Iris pigment epithelial cell (primary cell): ENCODE data around the gene ZNF805.
A peak's percentile ranks its signal among the peaks of the same experiment; 100 is the strongest.
"Not testable (repeated sequence)": the region's sequence is repeated elsewhere in the genome, so short reads cannot be mapped to it uniquely, and the experiment has no call there.

Experiments
- DNase-seq: peaks from one replicate; pipeline ENCODE4 v3.0.0-alpha.2; 2011; ENCODE audit warnings: low read depth

The ZNF805 gene

GRCh38 chr19:57240311-57241090 lies at the start of gene ZNF805:
Gene ZNF805 (plus strand): TSS chr19:57240632. CDS start chr19:57240892, 260 bp downstream.
- DNase-seq: peak; percentile 94

GRCh38 chr19:57191141-57192076 lies 49.0 kb upstream of the ZNF805 start, which contains the start of gene ZNF264:
Gene ZNF264 (plus strand): TSS chr19:57191500. CDS start chr19:57191914, 414 bp downstream.
- peak; percentile 93 for DNase-seq

DNA sequence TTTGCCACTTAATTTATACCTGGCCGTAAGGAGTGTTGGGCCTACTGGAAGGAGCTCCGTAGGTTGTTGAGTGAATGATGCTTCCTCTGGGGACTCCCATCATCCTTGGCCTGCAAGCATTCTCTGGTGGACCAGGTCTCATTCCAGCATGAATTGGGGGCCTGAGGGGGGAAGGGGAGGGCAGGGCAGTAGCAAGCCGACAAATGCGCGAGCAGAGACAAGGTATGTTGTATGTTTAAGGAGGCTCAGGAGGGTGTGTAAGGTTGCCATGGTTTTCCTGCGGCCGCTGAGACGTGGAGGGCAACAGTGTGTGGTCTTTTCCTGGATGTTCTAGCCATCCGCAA lies 48.4 kb upstream of the ZNF805 start:
- peak; percentile 29 for DNase-seq

DNA sequence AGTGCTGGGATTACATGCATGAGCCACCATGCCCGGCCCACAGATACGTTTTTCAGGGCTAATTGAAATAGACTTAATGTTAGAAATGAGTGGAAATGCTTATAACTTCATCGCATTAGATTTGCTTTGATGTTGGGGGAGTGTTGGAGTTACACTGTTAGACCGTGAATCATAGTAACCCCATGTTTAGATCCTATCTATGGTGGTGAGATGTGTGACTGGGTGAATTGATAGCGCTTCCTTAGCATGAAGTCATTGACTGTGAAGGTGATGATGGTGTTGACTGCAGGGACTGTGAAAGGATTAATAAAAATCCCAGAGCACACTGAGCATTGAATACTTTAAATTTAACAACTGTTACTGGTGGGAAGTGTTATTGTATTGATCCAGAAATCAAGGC lies 47.4 kb upstream of the ZNF805 start:
- DNase-seq: no peak

- DNase-seq: not testable (repeated sequence)
These were observed 42.6 kb upstream of the ZNF805 start for GRCh38 chr19:57197874-57198273.

GRCh38 chr19:57202160-57202559 lies 38.3 kb upstream of the ZNF805 start:
- DNase-seq: no peak

- DNase-seq: no peak
These were observed 30.1 kb upstream of the ZNF805 start for GRCh38 chr19:57210381-57210780.

DNA sequence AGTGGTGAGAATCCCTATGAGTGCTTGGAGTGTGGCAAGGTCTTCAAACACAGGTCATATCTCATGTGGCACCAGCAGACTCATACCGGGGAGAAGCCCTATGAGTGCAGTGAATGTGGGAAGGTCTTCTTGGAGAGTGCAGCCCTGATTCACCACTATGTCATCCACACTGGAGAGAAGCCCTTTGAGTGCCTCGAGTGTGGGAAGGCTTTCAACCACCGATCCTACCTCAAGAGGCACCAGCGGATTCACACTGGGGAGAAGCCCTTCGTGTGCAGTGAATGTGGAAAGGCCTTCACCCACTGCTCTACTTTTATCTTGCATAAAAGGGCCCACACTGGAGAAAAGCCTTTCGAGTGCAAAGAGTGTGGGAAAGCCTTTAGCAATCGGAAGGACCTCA lies 28.3 kb upstream of the ZNF805 start:
- DNase-seq: no peak

DNA sequence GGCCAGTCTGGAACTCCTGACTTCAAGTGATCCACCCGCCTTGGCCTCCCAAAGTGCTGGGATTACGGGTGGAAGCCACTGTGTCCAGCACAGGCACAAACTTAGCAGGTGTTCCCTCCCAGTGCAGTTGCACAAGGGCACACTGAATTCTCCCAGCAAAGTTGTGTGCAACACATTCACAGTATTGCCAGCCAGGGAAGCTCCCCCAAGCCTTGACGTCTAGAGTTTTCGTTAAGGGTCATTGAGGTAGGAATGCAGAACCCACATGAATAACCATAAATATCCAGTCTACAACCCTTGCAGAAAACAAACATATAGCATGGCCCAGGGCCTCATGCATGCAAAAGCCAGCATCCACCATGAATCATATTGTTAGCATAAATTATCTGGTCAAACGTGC lies 12.9 kb upstream of the ZNF805 start:
- no peak for DNase-seq

- DNase-seq: no peak
These were observed 8.7 kb upstream of the ZNF805 start for GRCh38 chr19:57231686-57232085.

DNA sequence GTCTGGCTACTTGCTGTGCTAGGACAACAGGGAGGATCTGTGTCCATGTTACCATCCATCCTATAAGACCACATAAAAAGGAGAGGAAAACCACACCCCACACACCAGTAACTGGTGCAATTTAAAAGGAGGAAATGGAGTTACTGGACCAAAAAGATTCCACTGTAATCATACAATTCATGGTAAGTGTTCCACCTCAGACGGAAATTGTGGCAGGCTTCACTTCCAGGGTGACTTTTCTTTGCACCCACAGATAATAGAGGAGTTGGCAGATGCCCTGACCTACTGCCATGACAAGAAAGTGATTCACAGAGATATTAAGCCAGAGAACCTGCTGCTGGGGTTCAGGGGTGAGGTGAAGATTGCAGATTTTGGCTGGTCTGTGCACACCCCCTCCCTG lies 7.2 kb upstream of the ZNF805 start:
- no peak for DNase-seq

DNA sequence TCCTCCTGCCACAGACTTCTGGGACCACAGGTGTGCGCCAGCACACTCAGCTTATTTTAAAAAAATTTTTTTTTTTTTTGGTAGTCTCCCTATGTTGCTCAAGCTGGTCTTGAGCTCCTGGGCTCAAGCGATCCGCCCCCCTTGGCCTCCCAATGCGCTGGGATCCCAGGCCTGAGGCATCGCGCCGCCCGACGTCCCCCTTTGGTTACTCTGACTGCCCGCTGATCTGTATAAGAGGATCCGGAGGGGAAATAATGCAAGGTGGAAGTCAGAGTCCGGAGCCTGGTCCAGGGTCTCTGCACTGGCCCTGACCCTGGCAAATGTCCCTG lies 486 bp upstream of the ZNF805 start:
- DNase-seq: peak; percentile 11

DNA sequence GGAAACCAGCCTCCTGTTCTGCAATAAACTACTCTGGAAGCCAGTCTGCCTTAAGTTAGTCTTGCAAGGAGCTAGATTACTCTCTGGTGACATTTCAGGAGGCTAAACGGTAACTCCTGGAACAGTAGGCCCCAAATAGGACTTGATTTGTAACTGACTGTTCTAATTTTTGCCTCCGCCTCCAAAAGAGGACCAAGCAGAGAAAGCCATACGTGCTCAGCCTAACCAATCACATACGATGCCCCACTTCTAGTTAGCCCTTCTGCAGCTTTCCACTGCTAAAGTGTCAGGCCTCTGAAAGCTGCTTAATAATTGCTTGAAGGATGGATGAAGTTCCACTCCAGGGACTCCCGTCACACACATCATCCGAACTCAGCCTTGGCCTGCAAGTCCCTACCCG lies 744 bp downstream of the ZNF805 start:
- peak; percentile 57 for DNase-seq

GRCh38 chr19:57242821-57243220 lies 2.4 kb downstream of the ZNF805 start:
- DNase-seq: no peak

DNA sequence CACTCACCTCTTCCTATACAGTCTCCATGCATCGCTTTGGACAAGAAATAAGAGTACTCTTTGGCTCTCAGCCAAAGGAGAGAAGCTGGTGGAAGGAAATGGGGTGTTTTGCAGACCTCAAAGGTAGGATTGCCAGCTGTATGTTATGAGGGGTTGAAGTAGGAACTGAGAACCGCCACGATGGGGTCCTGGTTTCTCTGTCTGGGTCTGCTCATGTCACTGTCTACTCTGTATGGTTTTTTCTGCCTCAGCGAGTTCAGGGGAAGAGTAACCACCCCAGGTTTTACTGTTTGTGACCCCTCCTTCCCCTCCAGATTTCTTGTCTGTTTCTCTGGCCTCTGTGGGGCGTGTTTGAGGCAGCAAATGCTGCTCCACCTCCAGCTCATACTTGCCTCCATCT lies 4.1 kb downstream of the ZNF805 start:
- no peak for DNase-seq

GRCh38 chr19:57245066-57245465 lies 4.6 kb downstream of the ZNF805 start:
- no peak for DNase-seq

DNA sequence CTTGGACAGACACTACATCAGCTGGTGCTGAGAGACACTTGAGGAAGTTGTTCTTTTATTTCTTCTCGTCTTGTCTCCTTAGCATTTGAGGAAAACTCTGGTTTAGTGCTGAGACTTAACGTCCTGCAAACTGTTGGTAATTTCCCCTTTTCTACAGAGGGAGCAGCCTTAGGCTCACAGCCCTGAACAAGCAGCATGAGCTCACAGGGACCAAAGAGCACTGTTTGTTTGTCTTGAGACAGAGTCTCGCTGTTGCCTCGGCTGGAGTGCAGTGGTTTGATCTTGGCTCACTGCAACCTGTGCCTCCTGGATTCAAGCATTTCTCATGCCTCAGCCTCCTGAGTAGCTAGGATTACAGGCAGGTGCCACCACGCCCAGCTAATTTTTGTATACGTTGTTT lies 5.5 kb downstream of the ZNF805 start:
- no peak for DNase-seq

DNA sequence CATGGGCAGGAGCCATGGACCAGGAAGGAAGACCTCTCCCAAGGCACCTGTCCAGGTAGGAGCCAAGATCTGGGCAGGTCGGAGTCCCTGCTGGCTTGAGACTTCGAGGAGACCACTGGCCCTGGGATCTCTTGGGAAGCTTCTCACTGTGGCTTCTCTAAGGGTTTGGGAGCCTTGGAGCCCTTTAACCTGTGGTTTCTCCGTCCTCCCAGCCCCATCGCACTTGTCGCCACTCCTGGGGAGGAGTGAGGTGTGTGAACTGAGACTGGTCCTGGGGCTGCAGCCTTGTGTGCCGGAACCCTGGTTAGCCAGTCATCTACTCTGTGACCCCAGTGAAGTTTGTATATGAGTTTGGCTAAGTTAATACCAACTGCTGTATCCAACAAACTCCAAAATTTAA lies 8.2 kb downstream of the ZNF805 start:
- DNase-seq: no peak

DNA sequence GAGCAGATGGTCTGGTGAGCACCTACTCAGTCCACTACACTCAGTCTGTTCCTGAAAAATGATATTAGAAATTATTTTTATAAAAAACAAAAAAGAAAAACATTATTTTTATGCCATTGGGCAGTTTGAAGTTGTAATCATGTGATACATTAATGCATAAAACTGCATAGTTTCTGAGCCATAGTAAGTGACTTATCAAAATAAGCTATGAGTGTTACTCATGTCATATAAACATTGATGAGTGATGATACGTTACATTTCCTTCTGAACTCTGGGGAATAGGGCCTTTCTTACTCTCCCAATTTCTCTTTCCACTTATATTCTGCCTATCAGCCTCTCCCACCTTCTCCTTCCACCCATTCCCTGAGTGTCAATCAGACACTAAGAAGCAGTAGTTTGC lies 8.9 kb downstream of the ZNF805 start:
- DNase-seq: peak; percentile 9

DNA sequence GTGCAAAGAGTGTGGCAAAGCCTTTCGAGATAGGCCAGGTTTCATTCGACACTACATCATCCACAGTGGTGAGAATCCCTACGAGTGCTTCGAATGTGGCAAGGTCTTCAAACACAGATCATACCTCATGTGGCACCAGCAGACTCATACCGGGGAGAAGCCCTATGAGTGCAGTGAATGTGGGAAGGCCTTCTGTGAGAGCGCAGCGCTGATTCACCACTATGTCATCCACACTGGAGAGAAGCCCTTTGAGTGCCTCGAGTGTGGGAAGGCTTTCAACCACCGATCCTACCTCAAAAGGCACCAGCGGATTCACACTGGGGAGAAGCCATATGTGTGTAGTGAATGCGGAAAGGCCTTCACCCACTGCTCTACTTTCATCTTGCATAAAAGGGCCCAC lies 13.3 kb downstream of the ZNF805 start:
- DNase-seq: peak; percentile 19

DNA sequence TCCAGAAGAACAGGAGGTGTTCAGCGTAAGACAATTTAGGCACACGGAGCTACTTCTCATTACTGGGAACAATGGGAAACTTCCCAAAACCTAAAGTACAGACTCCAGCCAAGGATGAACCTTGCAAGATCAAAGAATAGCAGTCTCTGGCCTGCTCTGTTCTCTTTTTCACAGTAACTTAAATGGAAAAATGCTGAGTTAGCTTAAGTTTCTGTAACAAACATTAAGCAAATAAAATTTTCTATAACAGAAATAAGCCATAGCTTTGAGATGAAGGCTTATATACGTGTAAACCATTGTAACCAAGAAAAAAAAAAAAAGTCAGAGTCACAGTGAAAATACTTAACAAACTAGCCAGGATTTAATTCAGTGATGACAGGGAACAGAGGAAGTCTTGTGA lies 21.6 kb downstream of the ZNF805 start:
- DNase-seq: no peak

- no peak for DNase-seq
These were observed 22.9 kb downstream of the ZNF805 start for GRCh38 chr19:57263244-57263741.

- no peak for DNase-seq
These were observed 26.9 kb downstream of the ZNF805 start for GRCh38 chr19:57267291-57267690.
